ENCODE measurements around the gene CD36.

CD36 gene

DNA sequence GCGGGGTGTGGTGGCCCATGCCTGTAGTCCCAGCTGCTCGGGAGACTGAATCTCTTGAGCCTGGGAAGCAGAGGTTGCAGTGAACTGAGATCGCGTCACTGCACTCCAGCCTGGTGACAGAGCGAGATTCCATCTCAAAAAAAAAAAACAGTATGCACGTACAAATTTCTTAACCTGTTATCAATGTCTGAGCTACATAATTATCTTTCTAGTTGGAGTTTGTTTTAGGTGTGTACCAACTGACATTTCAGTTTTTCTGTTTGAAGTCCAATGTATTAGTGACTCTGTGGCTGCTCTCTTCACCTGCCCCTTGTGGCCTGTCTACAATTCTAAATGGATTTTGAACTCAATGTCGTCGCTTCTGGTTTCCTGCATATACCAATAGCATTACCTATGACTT lies 40.3 kb downstream of the CD36 start:
- no peak for TF ChIP-seq TOX (CRISPR knock-in tag; IDR thresholded peaks at IDR 0.05; ENCODE audit: borderline replicate concordance)
- ATAC-seq = no peak

DNA sequence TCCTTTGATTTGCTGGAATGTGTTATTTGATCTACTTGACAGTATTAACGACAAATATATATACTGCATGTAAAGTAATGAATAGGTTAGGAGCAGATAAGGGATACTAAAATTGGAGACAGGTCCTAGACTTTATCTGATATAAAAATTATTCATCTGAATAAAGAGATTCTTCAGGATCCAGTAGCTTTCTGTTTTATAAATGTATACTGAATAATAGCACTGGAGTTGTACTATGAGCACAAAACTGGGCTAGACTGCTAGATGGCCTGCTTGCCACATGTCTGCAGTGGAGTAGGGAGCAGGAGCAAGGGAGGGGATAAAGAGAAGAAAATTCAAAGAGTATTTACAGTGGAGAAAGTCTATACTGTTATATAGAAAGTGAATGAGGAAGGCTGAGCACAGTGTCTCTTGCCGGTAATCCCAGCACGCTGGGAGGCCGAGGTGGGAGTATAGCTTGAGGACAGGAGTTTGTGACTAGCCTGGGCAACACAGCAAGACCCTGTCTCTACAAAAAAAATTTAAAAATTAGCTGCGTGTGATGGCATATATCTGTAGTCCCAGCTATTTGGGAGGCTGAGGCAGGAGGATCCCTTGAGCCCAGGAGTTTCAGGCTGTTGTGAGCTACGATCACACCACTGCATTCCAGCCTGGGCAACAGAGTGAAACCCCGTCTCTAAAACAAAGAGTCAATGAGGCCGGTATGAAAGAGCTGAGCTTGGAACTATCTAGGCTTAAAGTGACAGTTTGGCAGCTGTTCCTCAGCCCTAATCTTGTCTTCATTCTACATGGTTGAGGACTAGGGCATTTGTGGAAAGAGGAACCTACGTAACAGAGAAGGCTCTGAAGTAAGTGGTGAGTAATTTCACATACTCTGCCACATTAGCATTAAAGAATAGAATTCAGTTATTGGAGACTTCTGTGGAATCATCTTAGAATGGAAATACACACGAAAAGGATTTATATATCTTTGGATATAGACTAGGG lies 41.8 kb downstream of the CD36 start:
- ATAC-seq = no peak
- no peak for TF ChIP-seq GLIS3 (CRISPR knock-in tag; IDR thresholded peaks at IDR 0.05)
- TF ChIP-seq, protein P1, sequence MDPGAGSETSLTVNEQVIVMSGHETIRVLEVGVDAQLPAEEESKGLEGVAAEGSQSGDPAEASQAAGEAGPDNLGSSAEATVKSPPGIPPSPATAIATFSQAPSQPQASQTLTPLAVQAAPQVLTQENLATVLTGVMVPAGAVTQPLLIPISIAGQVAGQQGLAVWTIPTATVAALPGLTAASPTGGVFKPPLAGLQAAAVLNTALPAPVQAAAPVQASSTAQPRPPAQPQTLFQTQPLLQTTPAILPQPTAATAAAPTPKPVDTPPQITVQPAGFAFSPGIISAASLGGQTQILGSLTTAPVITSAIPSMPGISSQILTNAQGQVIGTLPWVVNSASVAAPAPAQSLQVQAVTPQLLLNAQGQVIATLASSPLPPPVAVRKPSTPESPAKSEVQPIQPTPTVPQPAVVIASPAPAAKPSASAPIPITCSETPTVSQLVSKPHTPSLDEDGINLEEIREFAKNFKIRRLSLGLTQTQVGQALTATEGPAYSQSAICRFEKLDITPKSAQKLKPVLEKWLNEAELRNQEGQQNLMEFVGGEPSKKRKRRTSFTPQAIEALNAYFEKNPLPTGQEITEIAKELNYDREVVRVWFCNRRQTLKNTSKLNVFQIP (CRISPR knock-in tag; IDR thresholded peaks at IDR 0.05; ENCODE audit: borderline replicate concordance, low read depth) = no peak
- no peak for TF ChIP-seq ZFP30 (CRISPR knock-in tag; IDR thresholded peaks at IDR 0.05)
- TF ChIP-seq, protein P2, sequence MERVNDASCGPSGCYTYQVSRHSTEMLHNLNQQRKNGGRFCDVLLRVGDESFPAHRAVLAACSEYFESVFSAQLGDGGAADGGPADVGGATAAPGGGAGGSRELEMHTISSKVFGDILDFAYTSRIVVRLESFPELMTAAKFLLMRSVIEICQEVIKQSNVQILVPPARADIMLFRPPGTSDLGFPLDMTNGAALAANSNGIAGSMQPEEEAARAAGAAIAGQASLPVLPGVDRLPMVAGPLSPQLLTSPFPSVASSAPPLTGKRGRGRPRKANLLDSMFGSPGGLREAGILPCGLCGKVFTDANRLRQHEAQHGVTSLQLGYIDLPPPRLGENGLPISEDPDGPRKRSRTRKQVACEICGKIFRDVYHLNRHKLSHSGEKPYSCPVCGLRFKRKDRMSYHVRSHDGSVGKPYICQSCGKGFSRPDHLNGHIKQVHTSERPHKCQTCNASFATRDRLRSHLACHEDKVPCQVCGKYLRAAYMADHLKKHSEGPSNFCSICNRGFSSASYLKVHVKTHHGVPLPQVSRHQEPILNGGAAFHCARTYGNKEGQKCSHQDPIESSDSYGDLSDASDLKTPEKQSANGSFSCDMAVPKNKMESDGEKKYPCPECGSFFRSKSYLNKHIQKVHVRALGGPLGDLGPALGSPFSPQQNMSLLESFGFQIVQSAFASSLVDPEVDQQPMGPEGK (CRISPR knock-in tag; IDR thresholded peaks at IDR 0.05; ENCODE audit: borderline replicate concordance) = no peak
- no peak for TF ChIP-seq ARNTL (CRISPR knock-in tag; IDR thresholded peaks at IDR 0.05; ENCODE audit: borderline replicate concordance, low read depth)
- TF ChIP-seq, protein P3, sequence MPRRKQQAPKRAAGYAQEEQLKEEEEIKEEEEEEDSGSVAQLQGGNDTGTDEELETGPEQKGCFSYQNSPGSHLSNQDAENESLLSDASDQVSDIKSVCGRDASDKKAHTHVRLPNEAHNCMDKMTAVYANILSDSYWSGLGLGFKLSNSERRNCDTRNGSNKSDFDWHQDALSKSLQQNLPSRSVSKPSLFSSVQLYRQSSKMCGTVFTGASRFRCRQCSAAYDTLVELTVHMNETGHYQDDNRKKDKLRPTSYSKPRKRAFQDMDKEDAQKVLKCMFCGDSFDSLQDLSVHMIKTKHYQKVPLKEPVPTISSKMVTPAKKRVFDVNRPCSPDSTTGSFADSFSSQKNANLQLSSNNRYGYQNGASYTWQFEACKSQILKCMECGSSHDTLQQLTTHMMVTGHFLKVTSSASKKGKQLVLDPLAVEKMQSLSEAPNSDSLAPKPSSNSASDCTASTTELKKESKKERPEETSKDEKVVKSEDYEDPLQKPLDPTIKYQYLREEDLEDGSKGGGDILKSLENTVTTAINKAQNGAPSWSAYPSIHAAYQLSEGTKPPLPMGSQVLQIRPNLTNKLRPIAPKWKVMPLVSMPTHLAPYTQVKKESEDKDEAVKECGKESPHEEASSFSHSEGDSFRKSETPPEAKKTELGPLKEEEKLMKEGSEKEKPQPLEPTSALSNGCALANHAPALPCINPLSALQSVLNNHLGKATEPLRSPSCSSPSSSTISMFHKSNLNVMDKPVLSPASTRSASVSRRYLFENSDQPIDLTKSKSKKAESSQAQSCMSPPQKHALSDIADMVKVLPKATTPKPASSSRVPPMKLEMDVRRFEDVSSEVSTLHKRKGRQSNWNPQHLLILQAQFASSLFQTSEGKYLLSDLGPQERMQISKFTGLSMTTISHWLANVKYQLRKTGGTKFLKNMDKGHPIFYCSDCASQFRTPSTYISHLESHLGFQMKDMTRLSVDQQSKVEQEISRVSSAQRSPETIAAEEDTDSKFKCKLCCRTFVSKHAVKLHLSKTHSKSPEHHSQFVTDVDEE (CRISPR knock-in tag; IDR thresholded peaks at IDR 0.05) = no peak

DNA sequence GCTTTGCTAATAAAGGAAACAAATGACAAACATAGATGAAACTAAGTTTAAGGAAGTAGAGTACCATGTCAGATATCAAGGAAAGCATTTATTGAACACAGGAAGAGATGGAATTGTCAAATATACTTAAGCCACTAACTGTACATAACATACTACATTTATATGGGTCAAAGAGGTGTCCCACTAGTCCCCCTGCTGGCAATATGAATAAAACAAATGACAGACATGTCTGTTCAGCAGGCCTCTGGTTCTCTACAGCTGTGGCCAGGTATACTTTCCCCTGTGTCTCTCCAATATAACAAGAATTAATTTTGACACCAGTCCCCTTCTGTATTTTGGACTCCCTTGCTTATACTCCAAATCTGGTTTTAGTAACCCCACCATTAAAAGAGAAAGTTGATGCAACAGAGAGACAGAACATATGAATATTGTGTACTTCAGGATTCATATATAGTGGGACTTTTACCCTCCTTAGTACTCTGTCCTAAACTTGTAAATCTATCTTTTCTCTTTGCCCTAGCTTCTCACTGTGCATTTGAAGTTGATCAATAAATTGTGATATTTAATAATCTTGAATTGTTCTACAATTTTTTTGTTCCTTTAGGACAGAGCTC lies 42.9 kb downstream of the CD36 start:
- TF ChIP-seq SNAI2 (CRISPR knock-in tag; IDR thresholded peaks at IDR 0.05) (no peak), ISL1 (CRISPR knock-in tag; IDR thresholded peaks at IDR 0.05) (no peak), PPARA (CRISPR knock-in tag; IDR thresholded peaks at IDR 0.05; ENCODE audit: borderline replicate concordance) (no peak), CSDC2 (CRISPR knock-in tag; IDR thresholded peaks at IDR 0.05) (no peak), ARNTL (CRISPR knock-in tag; IDR thresholded peaks at IDR 0.05; ENCODE audit: borderline replicate concordance, low read depth) (no peak), ZC3H10 (CRISPR knock-in tag; IDR thresholded peaks at IDR 0.05) (no peak), TOX (CRISPR knock-in tag; IDR thresholded peaks at IDR 0.05; ENCODE audit: borderline replicate concordance) (no peak)
- TF ChIP-seq, protein P4, sequence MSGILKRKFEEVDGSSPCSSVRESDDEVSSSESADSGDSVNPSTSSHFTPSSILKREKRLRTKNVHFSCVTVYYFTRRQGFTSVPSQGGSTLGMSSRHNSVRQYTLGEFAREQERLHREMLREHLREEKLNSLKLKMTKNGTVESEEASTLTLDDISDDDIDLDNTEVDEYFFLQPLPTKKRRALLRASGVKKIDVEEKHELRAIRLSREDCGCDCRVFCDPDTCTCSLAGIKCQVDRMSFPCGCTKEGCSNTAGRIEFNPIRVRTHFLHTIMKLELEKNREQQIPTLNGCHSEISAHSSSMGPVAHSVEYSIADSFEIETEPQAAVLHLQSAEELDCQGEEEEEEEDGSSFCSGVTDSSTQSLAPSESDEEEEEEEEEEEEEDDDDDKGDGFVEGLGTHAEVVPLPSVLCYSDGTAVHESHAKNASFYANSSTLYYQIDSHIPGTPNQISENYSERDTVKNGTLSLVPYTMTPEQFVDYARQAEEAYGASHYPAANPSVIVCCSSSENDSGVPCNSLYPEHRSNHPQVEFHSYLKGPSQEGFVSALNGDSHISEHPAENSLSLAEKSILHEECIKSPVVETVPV (CRISPR knock-in tag; IDR thresholded peaks at IDR 0.05) = no peak
- TF ChIP-seq, protein P5, sequence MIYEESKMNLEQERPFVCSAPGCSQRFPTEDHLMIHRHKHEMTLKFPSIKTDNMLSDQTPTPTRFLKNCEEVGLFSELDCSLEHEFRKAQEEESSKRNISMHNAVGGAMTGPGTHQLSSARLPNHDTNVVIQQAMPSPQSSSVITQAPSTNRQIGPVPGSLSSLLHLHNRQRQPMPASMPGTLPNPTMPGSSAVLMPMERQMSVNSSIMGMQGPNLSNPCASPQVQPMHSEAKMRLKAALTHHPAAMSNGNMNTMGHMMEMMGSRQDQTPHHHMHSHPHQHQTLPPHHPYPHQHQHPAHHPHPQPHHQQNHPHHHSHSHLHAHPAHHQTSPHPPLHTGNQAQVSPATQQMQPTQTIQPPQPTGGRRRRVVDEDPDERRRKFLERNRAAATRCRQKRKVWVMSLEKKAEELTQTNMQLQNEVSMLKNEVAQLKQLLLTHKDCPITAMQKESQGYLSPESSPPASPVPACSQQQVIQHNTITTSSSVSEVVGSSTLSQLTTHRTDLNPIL (CRISPR knock-in tag; IDR thresholded peaks at IDR 0.05; ENCODE audit: low read depth) = no peak
- peak; percentile 99 for ATAC-seq

DNA sequence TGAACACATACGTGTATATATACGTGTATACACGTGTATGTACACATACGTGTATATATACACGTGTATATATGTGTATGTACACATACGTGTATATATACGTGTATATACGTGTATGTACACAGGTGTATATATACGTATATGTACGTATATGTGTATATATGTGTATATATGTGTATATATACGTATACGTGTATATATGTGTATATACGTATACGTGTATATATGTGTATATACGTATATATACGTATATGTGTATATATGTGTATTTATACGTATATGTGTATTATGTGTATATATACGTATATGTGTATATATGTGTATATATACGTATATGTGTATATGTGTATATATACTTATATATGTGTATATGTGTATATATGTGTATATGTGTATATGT lies 44.3 kb downstream of the CD36 start:
- TF ChIP-seq OSR1 (CRISPR knock-in tag; IDR thresholded peaks at IDR 0.05) (peak; percentile 94), ZNF565 (CRISPR knock-in tag; conservative IDR thresholded peaks at IDR 0.05; ENCODE audit: low read depth) (peak; percentile 93), ESRRG (CRISPR knock-in tag; IDR thresholded peaks at IDR 0.05) (no peak), BACH2 (CRISPR knock-in tag; IDR thresholded peaks at IDR 0.05; ENCODE audit: borderline replicate concordance) (peak; percentile 93), CSDC2 (CRISPR knock-in tag; IDR thresholded peaks at IDR 0.05) (peak; percentile 87; the same call in 1 of the 2 replicates), TOX (CRISPR knock-in tag; IDR thresholded peaks at IDR 0.05; ENCODE audit: borderline replicate concordance) (no peak), SNAI2 (CRISPR knock-in tag; IDR thresholded peaks at IDR 0.05) (peak; percentile 75; the same call in 1 of the 2 replicates), ZFP30 (CRISPR knock-in tag; IDR thresholded peaks at IDR 0.05) (peak; percentile 70; the same call in 1 of the 2 replicates)
- TF ChIP-seq, protein P5 (CRISPR knock-in tag; IDR thresholded peaks at IDR 0.05; ENCODE audit: low read depth) = no peak
- no peak for ATAC-seq

Data from SK-N-SH treated with all-trans-retinoic acid at 6 μM for 48 hours (cell line).